HG03064 (cell line): ENCODE results near the gene KIF16B.

Experiments
- ATAC-seq: cut with Tn5 transposase; IDR thresholded peaks from one replicate; pipeline ENCODE4 v1.9.1; 2021; ENCODE audit warnings: low read depth; ENCODE audit not compliant: unreplicated experiment

The KIF16B gene

GRCh38 chr20:16368645-16369292 is 204.5 kb downstream of the KIF16B start:
- ATAC-seq, result no peak

GRCh38 chr20:16367948-16368560 is 205.2 kb downstream of the KIF16B start:
- ATAC-seq, result no peak

GRCh38 chr20:16366529-16366928 is 206.7 kb downstream of the KIF16B start:
- no peak for ATAC-seq

GRCh38 chr20:16364320-16364687 is 208.9 kb downstream of the KIF16B start:
- no peak for ATAC-seq

GRCh38 chr20:16363506-16364319 is 209.5 kb downstream of the KIF16B start:
- ATAC-seq, result no peak

- no peak for ATAC-seq
Observed at GRCh38 chr20:16362642-16363041, 210.6 kb downstream of the KIF16B start.

GRCh38 chr20:16360668-16361067 is 212.6 kb downstream of the KIF16B start:
- ATAC-seq, result no peak

- ATAC-seq, result no peak
Observed at GRCh38 chr20:16353417-16353781, 219.8 kb downstream of the KIF16B start.

GRCh38 chr20:16352751-16353416 is 220.4 kb downstream of the KIF16B start:
- ATAC-seq, result no peak

GRCh38 chr20:16352321-16352720 is 220.9 kb downstream of the KIF16B start:
- no peak for ATAC-seq

- no peak for ATAC-seq
Observed at GRCh38 chr20:16351415-16351814, 221.8 kb downstream of the KIF16B start.

- no peak for ATAC-seq
Observed at GRCh38 chr20:16350465-16350864, 222.8 kb downstream of the KIF16B start.

- ATAC-seq, result no peak
Observed at GRCh38 chr20:16349523-16350260, 223.6 kb downstream of the KIF16B start.

GRCh38 chr20:16346956-16347355 is 226.3 kb downstream of the KIF16B start:
- ATAC-seq, result no peak

GRCh38 chr20:16337707-16338106 is 235.5 kb downstream of the KIF16B start:
- ATAC-seq, result no peak

- no peak for ATAC-seq
Observed at GRCh38 chr20:16327606-16328005, 245.6 kb downstream of the KIF16B start.

- no peak for ATAC-seq
Observed at GRCh38 chr20:16321291-16321690, 252.0 kb downstream of the KIF16B start.

- ATAC-seq, result no peak
Observed at GRCh38 chr20:16317445-16318362, 255.5 kb downstream of the KIF16B start.

- ATAC-seq, result no peak
Observed at GRCh38 chr20:16316513-16316912, 256.7 kb downstream of the KIF16B start.
